Endothelial cell of umbilical vein (primary cell): ENCODE measurements around the gene BRME1. TPM values are rescaled to one million over a fixed set of nuclear protein-coding genes. Genes with fewer than 3 reads are reported as not detected.

Experiments
- BruUV-seq: library from RNA; stranded (reverse); fragments of 400-500 nt; replicated peaks from 2 replicates; lab custom pipeline; 2021; lab: Mats Ljungman, UMichigan
- CTCF ChIA-PET: fragments of 300-600, 350-600 bp; sonication (Branson Sonifier 250); formaldehyde crosslinking; loops from one replicate; lab custom pipeline; 2021; ENCODE audit warnings: antibody characterized with exemption, inconsistent platforms; lab: Charles Lee
- POLR2A ChIA-PET: fragments of 300-600, 350-600 bp; sonication (Branson Sonifier 250); formaldehyde crosslinking; loops from one replicate; lab custom pipeline; 2021; ENCODE audit warnings: antibody characterized with exemption, inconsistent platforms; lab: Charles Lee
- DNase-seq: peaks from one replicate; pipeline ENCODE4 v3.0.0-alpha.2; 2011; ENCODE audit warnings: low read depth, low spot score
- FAIRE-seq: peaks from 2 replicates; lab custom pipeline; 2011; peaks lifted over from hg19 to GRCh38; lab: Jason Lieb, UNC
- H2AFZ ChIP-seq: 2 replicates; pipeline ENCODE4 v1.6.0; 2012; ENCODE audit warnings: low read depth, low read length, control low read depth, inconsistent platforms
- H3K27ac ChIP-seq: 2 replicates; pipeline ENCODE4 v1.5.1; 2011; ENCODE audit warnings: low read depth, mild to moderate bottlenecking, control low read depth, low read length, moderate library complexity; ENCODE audit not compliant: insufficient read depth
- H3K27me3 ChIP-seq, 2 experiments: 2 replicates each; pipeline versions ENCODE4 v1.6.0 to v1.6.1; 2011; ENCODE audit warnings: low read length in 2 of 2, mixed read lengths in 1 of 2; ENCODE audit not compliant: control insufficient read depth in 2 of 2, insufficient read depth in 2 of 2
- H3K36me3 ChIP-seq, 2 experiments: 2 replicates in 1 of 2; 3 replicates in 1 of 2; pipeline ENCODE4 v1.5.1; 2011; ENCODE audit warnings: low read length in 2 of 2, mild to moderate bottlenecking in 1 of 2, moderate library complexity in 1 of 2; ENCODE audit not compliant: control insufficient read depth in 2 of 2, insufficient read depth in 2 of 2; ENCODE audit errors: extremely low read depth in 1 of 2
- H3K4me1 ChIP-seq: 3 replicates; pipeline ENCODE4 v1.5.1; 2011; ENCODE audit warnings: mild to moderate bottlenecking, low read length; ENCODE audit not compliant: control insufficient read depth, insufficient read depth; ENCODE audit errors: extremely low read depth
- H3K4me2 ChIP-seq: 2 replicates; pipeline ENCODE4 v1.6.1; 2011; ENCODE audit warnings: low read length, control low read depth, mixed read lengths; ENCODE audit not compliant: insufficient read depth
- H3K4me3 ChIP-seq, 3 experiments: fragments of 200-600 bp in 1 of 3; sonication (generic), shearing (Covaris generic) in 1 of 3; replicated peaks in 1 of 3; 2 replicates each; pipeline ENCODE4 v1.5.1; 2011 to 2016; ENCODE audit warnings: control low read depth in 3 of 3, low read length in 3 of 3, mild to moderate bottlenecking in 2 of 3, inconsistent platforms in 1 of 3, low read depth in 1 of 3, moderate library complexity in 1 of 3; ENCODE audit not compliant: insufficient read depth in 1 of 3
- H3K79me2 ChIP-seq: 2 replicates; pipeline ENCODE4 v1.6.0; 2012; ENCODE audit warnings: low read length, inconsistent platforms; ENCODE audit not compliant: control insufficient read depth, insufficient read depth
- H3K9ac ChIP-seq: replicated peaks from 2 replicates; pipeline ENCODE3; 2011; ENCODE audit warnings: low read length, control low read depth; ENCODE audit not compliant: insufficient read depth; ENCODE audit errors: extremely low read depth
- H3K9me1 ChIP-seq: replicated peaks from 3 replicates; pipeline ENCODE4 v1.6.0; 2011; ENCODE audit warnings: mild to moderate bottlenecking, low read length; ENCODE audit not compliant: control insufficient read depth, insufficient read depth; ENCODE audit errors: extremely low read depth
- H3K9me3 ChIP-seq: replicated peaks from 2 replicates; pipeline ENCODE4 v1.5.1; 2012; ENCODE audit warnings: low read length, inconsistent platforms; ENCODE audit not compliant: control insufficient read depth, insufficient read depth
- H4K20me1 ChIP-seq: replicated peaks from 2 replicates; pipeline ENCODE3; 2011; ENCODE audit warnings: mild to moderate bottlenecking, low read length; ENCODE audit not compliant: control insufficient read depth, insufficient read depth; ENCODE audit errors: extremely low read depth
- CTCF ChIP-seq, 2 donors: IDR thresholded peaks; 1 replicate in 1 of 2; 2 replicates in 1 of 2; pipeline ENCODE4 v1.5.1; 2011; ENCODE audit warnings: low read length in 2 of 2, mild to moderate bottlenecking in 2 of 2, moderate library complexity in 2 of 2, control low read depth in 1 of 2, inconsistent platforms in 1 of 2, low read depth in 1 of 2; ENCODE audit not compliant: insufficient read depth in 1 of 2; ENCODE audit errors: extremely low read depth in 1 of 2
- EZH2 ChIP-seq: IDR thresholded peaks from 2 replicates; pipeline ENCODE4 v1.6.1; 2012; ENCODE audit warnings: borderline replicate concordance, low read depth, mild to moderate bottlenecking, moderate library complexity, low read length, inconsistent platforms; ENCODE audit not compliant: severe bottlenecking
- GATA2 ChIP-seq: IDR thresholded peaks from 2 replicates; pipeline ENCODE4 v1.7.0; 2011; ENCODE audit warnings: low read depth, mild to moderate bottlenecking, moderate library complexity, mixed read lengths, low read length; ENCODE audit not compliant: insufficient read length, insufficient read depth
- dilution Hi-C: fragments of 300-500 bp; cut with MboI; formaldehyde crosslinking; loops from one replicate; pipeline ENCODE4 v1.15.0; 2019; ENCODE audit warnings: low sequenced_read_pairs; ENCODE audit not compliant: extremely low pct_ligation_motif_present
- intact Hi-C: fragments of 100-400 bp; cut with micrococcal nuclease; formaldehyde crosslinking; loops from one replicate; pipeline ENCODE4 v1.10.0; 2022
- polyA plus RNA-seq, 4 experiments: library from polyadenylated mRNA; depleted of rRNA in 3 of 4; stranded (reverse) in 3 of 4; unstranded in 1 of 4; fragments of >200 nt; gene quantifications; 2 replicates each; pipeline versions ENCODE4 v1.2.1 to v1.2.3, GENCODE V29; 2011 to 2012; ENCODE audit warnings: missing spikeins in 1 of 4
- total RNA-seq: library from RNA; stranded (reverse); gene quantifications from 2 replicates; pipeline ENCODE4 v1.2.3, GENCODE V29; 2021

The BRME1 gene
- total and polyA plus RNA-seq, 2 donors (not counting 3 experiments of a cell fraction or from before 2014, with no cell fraction given) = 0.69 to 2.5 TPM

DNA sequence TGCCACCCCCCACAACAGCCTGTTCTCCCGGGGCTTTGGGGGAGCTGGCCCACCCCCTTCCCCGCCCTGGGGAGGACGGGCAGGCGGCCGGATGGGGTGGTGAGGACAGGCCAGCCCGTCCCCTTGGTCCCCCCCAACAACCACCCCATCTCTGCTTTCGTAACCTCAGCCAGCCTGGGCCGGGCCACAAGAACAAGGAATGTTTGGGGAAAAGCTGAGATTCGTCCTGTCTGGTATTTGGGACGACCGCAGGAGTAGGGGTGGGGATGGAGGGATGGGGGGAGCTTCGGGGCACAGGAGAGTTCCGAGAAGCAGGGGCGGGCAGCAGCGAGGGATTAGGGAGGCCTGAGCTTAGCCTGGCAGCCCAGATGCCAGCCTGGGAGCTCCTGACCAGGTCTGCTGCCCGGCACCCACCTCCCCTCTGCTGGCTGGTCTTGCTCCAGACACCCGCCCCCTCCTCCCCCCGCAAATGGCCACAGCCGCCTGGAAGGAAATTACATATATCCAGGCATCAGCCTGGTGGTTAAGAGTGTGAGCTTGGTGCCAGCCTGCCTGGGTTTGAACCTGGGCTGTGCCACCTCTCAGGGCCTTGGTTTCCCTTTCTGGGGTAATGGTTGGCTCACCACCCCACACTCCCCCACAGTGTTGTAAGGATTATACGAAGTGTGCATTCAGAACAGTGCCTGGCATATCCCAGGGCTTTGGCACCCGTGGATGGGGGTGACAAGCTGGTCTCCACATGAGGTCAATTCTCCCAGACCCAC is 32.6 kb upstream of the BRME1 start, which contains the start of gene PODNL1:
Gene PODNL1, minus strand, starts transcription at position 117 of the 764 bp plus-strand sequence. CDS start 236 bp downstream, outside the sequence.
- TF ChIP-seq EZH2 (peak; percentile 53), CTCF (IDR thresholded peaks at IDR 0.05; ENCODE audit: extremely low read depth in 1 of 2, insufficient read depth in 1 of 2, low read depth in 1 of 2, low read length in 2 of 2) (no peak), GATA2 (no peak)
- Histone ChIP-seq H3K9me3 (no peaks in the 10 kb centered on the region), H3K4me1 (no peaks in the 10 kb centered on the region), H3K4me2 (no peak within 1 kb of the TSS), H2AFZ (no peak within 1 kb of the TSS), H3K9me1 (no peaks in the 10 kb centered on the region), H3K27ac (no peak within 1 kb of the TSS), H4K20me1 (no peaks in the 10 kb centered on the region), H3K36me3 (no peaks in the 10 kb centered on the region), H3K4me3 (no peak within 1 kb of the TSS), H3K27me3 (peaks cover 0 to 3% of the 10 kb centered on the region in 2 experiments), H3K9ac (no peak within 1 kb of the TSS), H3K79me2 (no peaks in the 10 kb centered on the region)
- FAIRE-seq = no peak
- dilution Hi-C loops = no loop called here
- POLR2A ChIA-PET = interaction anchor here (0.5 to 0.6 kb wide), 2 partner anchors 12 to 51 kb away, joined by 5 to 6 read pairs; no protein-coding TSS in a partner anchor
- DNase-seq = no peak
- intact Hi-C loops = no loop called here
- BruUV-seq = no TSS peak
- CTCF ChIA-PET = interaction anchor here (0.9 to 2.0 kb wide), 3 partner anchors 52 to 121 kb away, joined by 3 to 7 read pairs (median 4); partner anchors contain the start of gene IL27RA
